Stimulated activated CD4-positive, alpha-beta T cell treated with anti-CD3 and anti-CD28 coated beads, Interleukin-15, amount 100 ng/mL, for 1 hour (primary cell): ENCODE results near the gene NAAA.
"Not testable (repeated sequence)": the region's sequence is repeated elsewhere in the genome, so short reads cannot be mapped to it uniquely, and the experiment has no call there.

Experiments used
- DNase-seq, 2 donors: peaks; one replicate each; pipeline ENCODE4 v3.0.0-alpha.2; 2020; ENCODE audit warnings: low read depth in 1 of 2, low spot score in 1 of 2

The NAAA gene

GRCh38 chr4:75920327-75920726 is 20.5 kb downstream of the NAAA start:
- DNase-seq, result no peak

GRCh38 chr4:75919920-75920319 is 20.9 kb downstream of the NAAA start:
- no peak for DNase-seq

- no peak for DNase-seq
These were observed 24.6 kb downstream of the NAAA start for GRCh38 chr4:75916091-75916661.

GRCh38 chr4:75912968-75913367 is 27.8 kb downstream of the NAAA start:
- DNase-seq, result no peak

- not testable (repeated sequence) for DNase-seq
These were observed 30.0 kb downstream of the NAAA start for GRCh38 chr4:75910831-75911230.

- DNase-seq, result no peak
These were observed 31.4 kb downstream of the NAAA start for GRCh38 chr4:75909405-75909804.

GRCh38 chr4:75908555-75908954 is 32.3 kb downstream of the NAAA start:
- DNase-seq, result no peak

GRCh38 chr4:75907966-75908365 is 32.8 kb downstream of the NAAA start:
- DNase-seq, result no peak

- no peak for DNase-seq
These were observed 36.7 kb downstream of the NAAA start for GRCh38 chr4:75904076-75904475.

GRCh38 chr4:75902352-75902751 is 38.5 kb downstream of the NAAA start, which contains the start of gene PPEF2:
Gene PPEF2, minus strand, starts transcription at chr4:75902452. Its CDS starts 6,127 bp downstream, at chr4:75896325.
- no peak for DNase-seq

GRCh38 chr4:75898536-75898935 is 42.3 kb downstream of the NAAA start:
- DNase-seq, result no peak

- DNase-seq, result no peak
These were observed 45.0 kb downstream of the NAAA start for GRCh38 chr4:75895744-75896314.

GRCh38 chr4:75892508-75892907 is 48.3 kb downstream of the NAAA start:
- no peak for DNase-seq

- no peak for DNase-seq
These were observed 49.2 kb downstream of the NAAA start for GRCh38 chr4:75891611-75892010.

- DNase-seq, result no peak
These were observed 51.1 kb downstream of the NAAA start for GRCh38 chr4:75889537-75890199.

- DNase-seq, result no peak
These were observed 54.7 kb downstream of the NAAA start for GRCh38 chr4:75886104-75886503.

GRCh38 chr4:75881476-75881875 is 59.3 kb downstream of the NAAA start:
- no peak for DNase-seq

GRCh38 chr4:75880278-75880677 is 60.5 kb downstream of the NAAA start:
- DNase-seq, result no peak

- no peak for DNase-seq
These were observed 62.5 kb downstream of the NAAA start for GRCh38 chr4:75878246-75878756.

- DNase-seq, result no peak
These were observed 64.6 kb downstream of the NAAA start for GRCh38 chr4:75876218-75876617.

GRCh38 chr4:75869100-75869499 is 71.7 kb downstream of the NAAA start:
- no peak for DNase-seq

GRCh38 chr4:75867130-75867529 is 73.7 kb downstream of the NAAA start:
- no peak for DNase-seq
